ENCODE data around the gene SUCLG2.
"Not testable (repeated sequence)": the region's sequence is repeated elsewhere in the genome, so short reads cannot be mapped to it uniquely, and the experiment has no call there.

SUCLG2 gene

DNA sequence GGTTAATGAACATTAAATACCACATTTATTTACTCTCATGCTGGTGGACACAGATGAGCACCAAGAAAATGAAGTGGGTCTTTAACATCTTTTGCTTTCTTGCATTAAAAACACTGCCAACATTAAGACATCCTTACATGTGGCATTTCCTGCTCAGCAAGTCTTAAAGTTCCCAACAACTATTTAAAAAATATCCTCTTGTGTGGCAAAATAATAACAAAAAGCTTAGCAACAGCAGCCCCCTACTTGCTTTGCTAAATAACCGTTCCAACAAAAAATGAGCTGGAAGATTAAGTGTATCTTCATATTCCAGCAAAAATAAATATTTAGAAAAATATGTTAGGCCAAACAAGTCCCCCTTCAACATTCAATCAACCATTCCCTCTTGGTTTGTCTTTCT, 93.1 kb downstream of the SUCLG2 start:
- DNase-seq: no peak

DNA sequence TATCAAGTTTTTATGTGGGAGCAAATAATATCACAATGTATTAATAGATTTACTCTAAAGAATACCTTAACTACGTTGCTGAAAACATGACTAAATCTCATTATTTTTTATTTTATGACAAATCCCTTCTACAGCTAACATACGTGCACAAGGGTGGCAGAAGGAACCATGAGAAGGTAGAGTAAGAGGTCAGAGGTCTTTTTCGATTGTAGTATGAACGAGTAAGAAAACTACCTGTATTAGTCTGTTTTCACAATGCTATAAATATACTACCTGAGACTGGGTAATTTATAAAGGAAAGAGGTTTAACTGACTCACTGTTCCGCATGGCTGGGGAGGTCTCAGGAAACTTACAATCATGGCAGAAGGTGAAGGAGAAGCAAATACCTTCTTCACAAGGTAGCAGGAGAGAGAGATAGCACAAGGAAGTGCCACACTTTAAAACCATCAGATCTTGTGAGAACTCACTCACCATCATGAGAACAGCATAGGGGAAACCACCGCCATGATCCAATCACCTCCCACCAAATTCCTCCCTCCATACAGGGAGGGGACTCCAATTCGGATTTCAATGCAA, 95.3 kb downstream of the SUCLG2 start:
- no peak for DNase-seq

DNA sequence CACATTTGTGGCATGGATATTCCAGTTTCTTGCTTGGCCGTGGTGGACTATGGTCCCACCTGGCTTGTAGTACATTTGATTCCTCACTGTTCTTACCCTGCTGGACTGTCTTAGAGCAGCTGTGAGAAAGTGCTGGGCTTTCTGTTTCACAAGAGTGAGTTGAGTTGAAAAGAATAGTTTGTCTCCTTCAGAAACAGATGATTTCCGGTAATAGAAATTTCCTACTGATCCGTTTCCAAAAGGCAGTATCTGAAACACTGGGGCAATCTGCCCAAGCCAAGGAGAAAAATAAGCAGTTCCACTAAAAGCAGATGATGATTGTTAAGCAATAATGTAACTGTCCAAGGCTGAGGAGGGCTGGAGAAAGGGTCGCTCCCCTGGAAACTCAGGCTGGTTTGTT, 96.0 kb downstream of the SUCLG2 start:
- DNase-seq: no peak

DNA sequence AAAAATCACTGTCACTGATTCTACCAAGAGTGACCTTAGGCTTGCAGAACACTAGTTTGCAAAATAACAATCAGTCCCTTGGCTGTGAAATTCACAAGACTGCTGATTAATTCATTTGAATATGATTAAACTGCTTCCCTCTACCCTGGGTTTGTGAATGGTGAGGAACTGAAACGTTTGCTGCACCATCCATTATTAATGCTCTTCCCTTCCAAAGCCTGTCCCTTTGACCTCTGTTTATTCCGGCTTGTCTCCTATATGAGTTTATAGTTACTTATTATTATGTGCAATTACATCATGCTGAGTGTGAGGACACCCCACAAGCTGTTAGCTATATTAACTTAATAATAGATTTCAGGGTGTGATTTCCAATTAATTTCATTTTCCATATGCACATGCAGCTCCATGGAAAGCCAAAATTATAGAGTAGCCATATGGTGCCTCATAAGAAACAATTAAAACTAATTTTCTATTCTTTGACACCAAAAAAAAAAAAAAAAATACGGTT, 96.5 kb downstream of the SUCLG2 start:
- DNase-seq: no peak

DNA sequence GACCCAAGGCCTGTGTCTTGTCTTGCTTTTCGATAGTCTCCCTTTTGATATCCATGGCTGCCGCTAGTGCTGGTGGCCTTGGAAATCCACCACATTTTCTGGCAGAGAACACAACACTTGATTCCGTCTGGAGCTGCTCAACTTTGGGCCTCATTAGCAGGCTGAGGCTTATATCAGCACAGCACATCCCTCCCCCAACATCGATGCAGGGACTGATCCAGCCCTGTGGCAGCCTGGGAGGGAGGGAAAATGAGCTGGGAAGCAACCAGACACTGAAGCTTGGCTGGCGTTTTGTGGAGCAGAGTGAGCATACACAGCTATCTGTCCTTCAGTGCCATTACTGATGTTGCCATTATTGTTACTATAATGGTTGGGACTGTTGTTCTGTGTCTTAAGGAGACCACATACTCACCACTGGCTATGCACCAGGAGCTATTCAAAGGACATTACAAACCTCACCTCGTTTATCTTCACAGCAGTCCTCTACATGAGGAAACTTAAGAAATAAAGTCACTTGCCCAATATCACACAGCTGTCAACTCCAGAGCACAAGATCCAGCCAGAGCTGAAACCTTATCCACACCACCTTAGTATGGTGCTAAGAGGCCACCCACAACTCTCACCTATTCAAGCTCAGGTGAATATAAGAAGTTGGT, 102.9 kb downstream of the SUCLG2 start:
- DNase-seq: peak in 3 of 56 donors; percentile 1 to 8 (median 5)

DNA sequence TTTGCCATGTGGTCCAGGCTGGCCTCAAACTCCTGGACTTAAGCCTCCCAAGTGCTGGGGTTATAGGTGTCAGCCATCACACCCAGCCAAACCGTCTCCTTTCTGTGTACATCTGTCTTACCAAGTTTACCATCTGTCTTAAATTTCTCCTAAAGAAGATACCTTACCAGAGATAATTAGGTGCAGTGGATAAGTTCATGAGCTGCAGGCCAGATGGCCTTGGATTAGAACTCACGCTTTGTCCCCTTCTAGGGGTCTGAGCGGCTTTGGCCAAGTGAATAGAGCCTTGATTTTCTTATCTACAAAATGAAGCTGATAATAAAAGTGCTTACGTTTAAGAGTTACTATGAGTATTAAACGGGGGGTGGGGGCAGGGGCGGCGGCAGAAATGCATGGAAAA, 103.9 kb downstream of the SUCLG2 start:
- no peak for DNase-seq

DNA sequence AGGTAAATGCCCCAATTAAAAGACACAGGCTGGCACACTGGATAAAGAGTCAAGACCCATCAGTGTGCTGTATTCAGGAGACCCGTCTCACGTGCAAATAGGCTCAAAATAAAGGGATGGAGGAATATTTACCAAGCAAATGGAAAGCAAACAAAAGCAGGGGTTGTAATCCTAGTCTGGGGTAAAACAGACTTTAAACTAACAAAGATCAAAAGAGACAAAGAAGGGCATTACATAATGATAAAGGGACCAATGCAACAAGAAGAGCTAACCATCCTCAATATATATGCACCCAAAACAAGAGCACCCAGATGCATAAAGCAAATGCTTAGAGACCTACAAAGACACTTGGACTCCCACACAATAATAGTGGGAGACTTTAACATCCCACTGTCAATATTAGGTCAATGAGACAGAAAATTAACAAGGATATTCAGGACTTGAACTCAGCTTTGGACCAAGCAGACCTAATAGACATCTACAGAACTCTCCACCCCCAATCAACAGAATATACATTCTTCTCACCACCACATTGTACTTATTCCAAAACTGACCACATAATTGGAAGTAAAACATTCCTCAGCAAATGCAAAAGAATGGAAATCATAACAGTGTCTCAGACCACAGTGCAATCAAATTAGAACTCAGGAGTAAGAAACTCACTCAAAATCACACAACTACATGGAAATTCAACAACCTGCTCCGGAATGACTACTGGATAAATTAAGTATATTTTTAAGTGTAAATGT, 111.7 kb downstream of the SUCLG2 start:
- DNase-seq: not testable (repeated sequence)

DNA sequence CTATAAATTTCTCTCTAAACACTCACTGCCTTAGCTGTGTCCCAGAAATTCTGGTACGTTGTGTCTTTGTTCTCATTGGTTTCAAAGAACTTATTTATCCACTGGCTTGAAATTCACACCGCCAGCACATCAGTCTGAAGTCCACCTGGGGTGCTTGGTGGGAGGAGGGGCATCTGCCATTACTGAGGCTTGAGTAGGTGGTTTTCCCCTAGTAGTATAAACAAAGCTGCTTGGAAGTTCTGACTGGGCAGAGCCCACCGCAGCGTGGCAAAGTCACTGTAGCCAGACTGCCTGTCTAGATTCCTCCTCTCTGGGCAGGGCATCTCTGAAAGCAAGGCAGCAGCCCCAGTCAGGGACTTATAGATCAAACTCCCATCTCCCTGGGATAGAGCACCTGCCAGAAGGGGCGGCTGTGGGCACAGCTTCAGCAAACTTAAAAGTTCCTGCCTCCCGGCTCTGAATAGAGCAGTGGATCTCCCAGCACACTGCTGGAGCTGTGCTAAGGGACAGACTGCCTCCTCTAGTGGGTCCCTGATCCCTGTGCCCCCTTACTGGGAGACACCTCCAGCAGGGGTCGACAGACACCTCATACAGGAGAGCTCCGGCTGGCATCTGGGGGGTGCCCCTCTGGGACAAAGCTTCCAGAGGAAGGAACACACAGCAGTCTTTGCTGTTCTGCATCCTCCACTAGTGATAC, 114.1 kb downstream of the SUCLG2 start:
- DNase-seq: peak in 1 of 56 donors; percentile 1

DNA sequence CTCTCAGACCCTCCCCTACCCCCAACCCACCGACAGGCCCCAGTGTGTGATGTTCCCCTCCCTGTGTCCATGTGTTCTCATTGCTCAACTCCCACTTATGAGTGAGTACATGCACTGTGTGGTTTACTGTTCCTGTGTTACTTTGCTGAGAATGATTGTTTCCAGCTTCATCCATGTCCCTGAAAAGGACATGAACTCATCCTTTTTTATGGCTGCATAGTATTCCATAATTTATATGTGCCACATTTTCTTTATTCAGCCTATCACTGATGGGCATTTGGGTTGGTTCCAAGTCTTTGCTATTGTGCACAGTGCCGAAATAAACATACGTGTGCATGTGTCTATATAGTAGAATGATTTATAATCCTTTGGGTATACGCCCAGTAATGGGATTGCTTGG, 117.2 kb downstream of the SUCLG2 start:
- not testable (repeated sequence) for DNase-seq

DNA sequence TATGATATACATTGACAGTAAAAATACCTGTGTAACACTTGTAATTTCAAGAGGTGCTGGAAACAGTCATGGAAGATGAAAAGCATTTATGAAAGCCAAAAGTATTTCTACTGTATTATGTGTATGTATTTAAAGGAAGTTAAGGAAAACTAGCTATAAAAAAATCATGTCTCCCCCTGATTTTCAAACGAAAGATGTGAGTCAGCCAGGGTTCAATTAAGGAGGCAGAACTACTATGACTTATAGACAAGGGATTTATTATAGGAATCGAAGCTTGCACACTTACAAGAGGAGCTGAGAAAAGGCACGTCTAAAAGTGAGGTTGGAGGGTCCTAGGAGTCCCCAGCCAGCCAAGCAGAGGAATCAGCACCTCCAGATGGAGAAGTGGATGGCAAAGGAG, 119.4 kb downstream of the SUCLG2 start:
- no peak for DNase-seq

DNA sequence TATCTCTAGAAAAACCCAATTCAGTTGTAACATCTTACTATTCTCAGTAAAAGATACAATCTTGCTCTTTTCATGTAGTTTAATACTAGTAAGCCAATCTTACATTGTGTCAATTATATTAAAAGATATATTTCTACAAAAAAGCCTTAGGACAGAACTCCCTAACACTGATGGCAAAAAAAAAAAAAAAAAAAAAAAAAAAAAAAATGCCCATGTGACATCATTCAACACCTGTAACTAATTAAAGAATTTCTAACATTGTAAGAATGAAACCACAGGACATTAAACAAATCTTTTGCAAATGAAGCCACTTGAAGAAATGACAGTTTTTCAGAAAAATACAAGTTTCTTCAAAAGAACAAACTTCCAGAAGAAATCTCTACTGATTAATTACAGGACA, 119.8 kb downstream of the SUCLG2 start:
- DNase-seq: no peak

DNA sequence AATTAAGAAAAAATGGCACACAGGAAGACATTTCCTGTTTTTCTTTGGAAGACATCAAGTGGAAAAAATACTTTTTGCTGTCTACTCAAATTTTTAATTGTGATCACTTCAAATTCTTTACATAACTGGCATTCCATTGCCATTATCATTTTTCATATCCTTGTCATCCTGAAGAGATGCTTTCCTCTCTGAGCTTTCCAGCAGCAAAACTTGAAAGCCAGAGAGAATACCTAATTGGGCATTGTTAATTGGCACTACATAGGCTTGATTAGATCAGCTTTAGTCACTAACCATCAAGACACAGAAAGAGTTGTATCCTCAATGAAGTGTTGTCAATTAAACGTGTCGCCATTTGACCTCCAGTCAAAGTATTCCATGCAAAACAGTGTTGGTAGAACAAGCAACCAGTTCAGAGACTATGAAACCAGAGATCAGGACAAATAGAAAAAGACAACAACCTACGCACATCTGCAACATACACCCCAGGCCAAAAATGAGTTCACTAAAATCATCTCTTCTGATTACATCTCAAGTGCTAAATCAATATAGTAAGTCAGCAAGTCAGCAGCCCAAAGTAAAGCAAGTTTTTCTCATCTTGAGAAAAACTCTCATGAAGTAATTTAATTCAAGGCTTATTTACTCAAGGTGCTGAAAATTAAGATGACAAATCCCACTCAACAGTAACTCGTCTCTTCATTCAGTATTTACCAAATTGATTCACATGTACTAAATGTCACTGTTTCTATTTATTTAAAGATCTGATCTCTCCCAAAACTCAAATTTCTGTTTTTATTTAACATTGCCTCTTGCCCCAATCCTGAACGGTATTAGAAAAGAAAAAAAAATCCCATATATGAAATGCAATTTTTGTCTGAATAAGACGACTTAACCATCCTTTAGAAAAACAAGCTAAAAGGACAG, 123.0 kb downstream of the SUCLG2 start:
- DNase-seq: no peak

DNA sequence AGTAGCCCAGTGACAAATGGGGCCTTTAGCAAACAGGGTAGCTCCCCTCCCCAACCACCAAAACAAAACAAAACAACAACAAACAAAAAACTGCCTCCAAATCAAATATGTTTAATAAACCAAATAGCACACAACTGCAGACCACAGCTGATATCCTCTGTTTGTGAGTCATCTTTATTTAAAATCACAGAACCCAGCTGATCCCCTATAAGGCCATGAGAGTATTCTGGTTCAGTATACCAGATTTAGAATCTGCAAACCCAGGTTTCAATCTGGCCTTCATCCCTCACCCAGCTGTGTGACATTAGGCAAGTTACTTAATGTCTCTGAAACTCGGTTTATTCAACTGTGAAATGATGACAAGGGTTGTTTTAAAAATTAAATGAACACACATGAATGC, 124.5 kb downstream of the SUCLG2 start:
- no peak for DNase-seq

DNA sequence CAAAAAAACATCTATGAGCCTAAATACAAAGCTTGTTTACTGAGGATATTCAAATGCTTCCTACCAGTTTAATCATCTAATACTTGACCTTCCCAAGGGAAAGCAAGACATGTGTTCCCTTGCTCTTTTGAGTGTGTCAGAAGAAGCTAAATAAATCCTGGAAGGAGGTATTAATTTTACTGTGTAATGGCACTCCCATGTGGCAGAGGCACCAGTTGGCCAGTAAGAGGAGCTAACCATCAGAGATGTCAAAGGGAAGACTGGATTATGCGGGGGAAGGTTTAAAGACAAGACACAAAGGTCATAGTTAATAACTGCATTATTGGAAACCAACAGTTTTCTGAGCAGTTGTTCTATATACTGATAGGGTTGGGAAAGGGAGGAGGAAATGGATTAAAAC, 125.1 kb downstream of the SUCLG2 start:
- no peak for DNase-seq

DNA sequence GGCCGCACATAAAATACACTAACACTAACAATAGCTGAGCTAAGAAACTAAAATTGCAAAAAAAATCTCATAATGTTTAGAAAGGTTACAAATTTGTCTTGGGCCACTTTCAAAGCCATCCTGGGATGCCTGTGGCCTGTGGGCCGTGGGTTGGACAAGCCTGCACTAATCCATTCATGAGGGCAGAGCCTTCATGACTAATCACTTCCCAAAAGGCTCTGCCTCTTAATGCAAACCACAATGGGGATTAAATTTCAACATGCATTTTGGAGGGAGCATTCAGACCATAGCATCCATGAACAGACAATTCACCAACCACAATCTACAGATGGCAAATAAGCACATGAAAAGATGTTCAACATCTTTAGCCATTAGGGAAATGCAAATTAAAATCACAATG, 128.2 kb downstream of the SUCLG2 start:
- no peak for DNase-seq

DNA sequence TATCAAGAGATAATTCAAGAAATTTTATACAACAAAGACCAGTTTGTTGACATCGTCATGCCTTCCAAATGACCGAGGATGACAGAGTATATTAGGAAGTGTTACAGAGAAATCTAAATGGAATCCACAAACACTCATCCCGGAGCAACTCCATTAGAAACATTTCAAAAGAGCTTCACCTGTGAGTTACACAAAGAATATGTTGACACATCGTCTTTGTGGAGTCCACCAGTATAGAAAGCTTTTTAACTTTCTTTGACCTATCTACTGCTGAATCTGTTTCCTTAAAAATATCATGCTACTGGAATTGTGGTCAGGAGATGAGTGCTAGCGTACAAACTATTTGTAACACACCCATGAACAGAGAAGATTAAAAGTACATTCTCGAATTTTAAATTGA, 130.4 kb downstream of the SUCLG2 start:
- no peak for DNase-seq

DNA sequence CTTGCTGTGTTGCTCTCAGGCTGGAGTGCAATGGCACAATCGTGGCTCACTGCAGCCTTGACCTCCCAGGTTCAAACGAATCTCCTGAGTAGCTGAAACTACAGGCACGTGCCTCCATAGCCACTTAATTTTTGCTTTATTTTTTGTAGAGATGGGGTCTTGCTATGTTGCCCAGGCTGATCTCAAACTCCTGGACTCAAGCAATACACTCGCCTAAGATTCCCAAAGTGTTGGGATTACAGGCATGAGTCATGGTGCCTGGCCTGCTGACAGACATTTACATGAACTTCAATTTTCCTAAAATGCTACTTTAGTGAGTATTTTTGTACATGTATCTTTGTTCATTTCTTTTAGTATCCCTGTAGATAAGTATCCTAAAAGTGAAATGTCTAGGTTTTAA, 132.3 kb downstream of the SUCLG2 start:
- no peak for DNase-seq

DNA sequence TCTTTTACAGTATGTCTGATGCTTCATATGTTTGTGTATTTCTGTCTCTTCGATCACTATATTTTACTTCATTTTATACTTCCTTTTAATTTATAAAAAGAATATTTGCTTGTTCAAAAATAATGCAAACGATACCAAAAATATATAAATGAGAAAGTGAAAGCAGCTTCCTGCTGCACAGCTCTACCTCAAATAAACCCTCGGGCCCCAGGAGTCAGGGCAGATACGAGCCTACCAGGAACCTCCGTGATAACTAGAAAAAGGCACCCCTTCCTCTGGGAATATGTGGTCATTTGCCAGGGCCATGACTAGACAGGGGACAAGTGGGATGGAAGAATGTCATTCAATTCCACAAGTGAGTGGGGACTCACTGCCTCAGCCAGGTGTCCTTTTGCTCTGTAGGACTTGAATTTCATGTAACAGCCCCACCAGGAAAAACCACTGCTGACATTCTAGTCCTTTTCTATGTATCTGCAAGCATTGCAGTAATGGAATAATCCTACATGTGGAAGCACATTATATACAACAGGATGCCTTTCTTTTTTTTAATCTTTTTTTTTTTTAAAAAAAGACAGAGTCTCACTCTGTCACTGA, 133.3 kb downstream of the SUCLG2 start:
- DNase-seq: no peak

DNA sequence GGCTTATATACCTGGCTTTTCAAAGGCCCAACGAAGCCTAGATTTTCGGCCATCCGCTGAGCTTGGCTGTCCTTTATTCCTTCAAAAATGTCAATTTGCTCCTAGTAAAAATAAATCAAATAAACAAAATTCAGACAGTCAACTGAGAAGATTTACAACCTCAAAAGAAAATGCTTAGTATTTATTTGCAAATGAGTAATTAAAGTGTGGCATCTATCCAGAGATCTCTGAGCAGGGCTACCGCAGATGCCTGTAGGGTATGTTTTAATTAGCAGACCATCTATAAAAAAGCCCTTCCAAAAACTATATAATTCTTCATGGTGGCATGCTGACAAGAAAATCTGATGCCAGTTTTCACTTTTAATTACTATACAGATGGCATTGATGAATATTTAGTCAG, 136.2 kb downstream of the SUCLG2 start:
- DNase-seq: no peak

DNA sequence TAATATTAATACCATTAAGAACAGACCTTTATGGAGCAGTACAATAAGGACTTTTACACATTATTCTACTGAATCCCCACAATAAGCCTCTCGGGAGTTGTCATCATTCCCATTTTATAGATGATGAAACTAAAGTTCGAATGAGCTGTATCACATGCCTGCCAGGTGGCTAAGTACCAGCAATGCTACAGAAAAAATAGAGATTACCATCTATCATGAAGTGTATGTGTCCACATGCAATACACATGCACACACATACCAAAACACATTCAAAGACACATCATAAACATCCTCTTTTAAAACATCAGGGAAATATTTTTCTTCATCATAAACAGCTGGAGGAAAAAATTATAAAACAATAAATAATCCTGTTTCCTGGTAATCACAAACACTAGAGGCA, 136.6 kb downstream of the SUCLG2 start:
- no peak for DNase-seq

DNA sequence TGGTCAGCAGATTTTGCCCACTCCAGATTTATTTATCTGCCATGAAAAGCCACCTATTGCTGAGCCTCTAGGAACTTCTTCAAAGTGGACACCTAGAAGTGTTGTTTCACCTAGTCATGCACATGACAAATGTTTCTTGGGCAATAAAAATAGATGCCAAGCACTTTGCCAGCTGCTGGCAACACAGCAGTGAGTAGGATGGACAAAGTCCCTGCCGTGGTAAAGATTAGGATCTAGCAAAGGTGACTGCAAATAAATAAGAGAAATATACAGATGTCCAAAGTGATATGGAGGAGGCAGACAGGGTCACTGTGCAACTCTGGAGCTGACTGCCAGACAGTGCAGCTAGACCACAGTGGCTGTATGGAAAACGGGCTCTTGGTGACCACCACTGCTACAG, 137.9 kb downstream of the SUCLG2 start:
- no peak for DNase-seq
